ENCODE data around the gene ST7.

ST7 gene

DNA sequence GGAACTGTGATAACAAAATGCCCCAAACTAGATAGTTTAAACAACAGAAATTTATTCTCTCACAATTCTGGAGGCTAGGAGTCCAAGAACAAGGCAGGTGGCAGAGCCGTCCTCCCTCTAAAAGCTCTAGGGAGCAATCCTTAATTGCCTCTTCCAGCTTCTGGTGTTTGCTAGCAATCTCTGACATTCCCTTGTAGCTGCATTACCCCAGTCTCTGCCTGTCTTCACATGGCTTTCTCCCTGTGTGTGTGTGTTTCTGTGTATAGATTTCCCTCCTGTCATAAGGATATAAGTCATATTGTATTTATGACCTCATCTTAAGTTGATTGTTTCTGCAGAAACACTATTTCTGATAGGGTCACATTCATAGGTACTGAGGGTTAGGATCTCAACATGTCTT, 192.0 kb downstream of the ST7 start:
- TF ChIP-seq, protein P1, sequence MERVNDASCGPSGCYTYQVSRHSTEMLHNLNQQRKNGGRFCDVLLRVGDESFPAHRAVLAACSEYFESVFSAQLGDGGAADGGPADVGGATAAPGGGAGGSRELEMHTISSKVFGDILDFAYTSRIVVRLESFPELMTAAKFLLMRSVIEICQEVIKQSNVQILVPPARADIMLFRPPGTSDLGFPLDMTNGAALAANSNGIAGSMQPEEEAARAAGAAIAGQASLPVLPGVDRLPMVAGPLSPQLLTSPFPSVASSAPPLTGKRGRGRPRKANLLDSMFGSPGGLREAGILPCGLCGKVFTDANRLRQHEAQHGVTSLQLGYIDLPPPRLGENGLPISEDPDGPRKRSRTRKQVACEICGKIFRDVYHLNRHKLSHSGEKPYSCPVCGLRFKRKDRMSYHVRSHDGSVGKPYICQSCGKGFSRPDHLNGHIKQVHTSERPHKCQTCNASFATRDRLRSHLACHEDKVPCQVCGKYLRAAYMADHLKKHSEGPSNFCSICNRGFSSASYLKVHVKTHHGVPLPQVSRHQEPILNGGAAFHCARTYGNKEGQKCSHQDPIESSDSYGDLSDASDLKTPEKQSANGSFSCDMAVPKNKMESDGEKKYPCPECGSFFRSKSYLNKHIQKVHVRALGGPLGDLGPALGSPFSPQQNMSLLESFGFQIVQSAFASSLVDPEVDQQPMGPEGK (CRISPR knock-in tag; IDR thresholded peaks at IDR 0.05; ENCODE audit: borderline replicate concordance), result no peak
- TF ChIP-seq, protein P2, sequence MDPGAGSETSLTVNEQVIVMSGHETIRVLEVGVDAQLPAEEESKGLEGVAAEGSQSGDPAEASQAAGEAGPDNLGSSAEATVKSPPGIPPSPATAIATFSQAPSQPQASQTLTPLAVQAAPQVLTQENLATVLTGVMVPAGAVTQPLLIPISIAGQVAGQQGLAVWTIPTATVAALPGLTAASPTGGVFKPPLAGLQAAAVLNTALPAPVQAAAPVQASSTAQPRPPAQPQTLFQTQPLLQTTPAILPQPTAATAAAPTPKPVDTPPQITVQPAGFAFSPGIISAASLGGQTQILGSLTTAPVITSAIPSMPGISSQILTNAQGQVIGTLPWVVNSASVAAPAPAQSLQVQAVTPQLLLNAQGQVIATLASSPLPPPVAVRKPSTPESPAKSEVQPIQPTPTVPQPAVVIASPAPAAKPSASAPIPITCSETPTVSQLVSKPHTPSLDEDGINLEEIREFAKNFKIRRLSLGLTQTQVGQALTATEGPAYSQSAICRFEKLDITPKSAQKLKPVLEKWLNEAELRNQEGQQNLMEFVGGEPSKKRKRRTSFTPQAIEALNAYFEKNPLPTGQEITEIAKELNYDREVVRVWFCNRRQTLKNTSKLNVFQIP (CRISPR knock-in tag; IDR thresholded peaks at IDR 0.05; ENCODE audit: borderline replicate concordance, low read depth), result no peak
- TF ChIP-seq ARNTL (CRISPR knock-in tag; IDR thresholded peaks at IDR 0.05; ENCODE audit: borderline replicate concordance, low read depth), result no peak
- peak; percentile 38; the same call in 2 of the 3 replicates for ATAC-seq

DNA sequence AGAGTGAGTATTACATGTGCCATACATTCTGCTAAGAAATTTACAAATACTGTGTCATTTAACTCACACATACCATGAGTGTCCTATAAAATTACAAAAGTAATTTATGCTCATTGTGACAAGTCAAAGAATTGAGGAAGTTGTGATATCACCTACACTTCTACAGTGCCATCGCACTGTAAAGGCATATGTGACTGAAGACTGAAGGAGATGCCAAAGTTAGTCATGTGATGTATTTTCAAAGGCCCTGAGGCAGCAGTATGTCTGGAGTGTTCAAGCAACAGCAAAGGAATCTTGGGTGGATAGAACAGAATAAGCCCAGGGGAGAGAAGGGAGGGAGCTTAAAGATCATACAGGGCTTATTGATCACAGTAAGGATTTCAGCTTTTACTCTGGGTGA, 192.8 kb downstream of the ST7 start:
- TF ChIP-seq TOX (CRISPR knock-in tag; IDR thresholded peaks at IDR 0.05; ENCODE audit: borderline replicate concordance) (no peak), ZFP30 (CRISPR knock-in tag; IDR thresholded peaks at IDR 0.05) (no peak), ZC3H10 (CRISPR knock-in tag; IDR thresholded peaks at IDR 0.05) (no peak), CSDC2 (CRISPR knock-in tag; IDR thresholded peaks at IDR 0.05) (no peak), ISL1 (CRISPR knock-in tag; IDR thresholded peaks at IDR 0.05) (no peak), OSR1 (CRISPR knock-in tag; IDR thresholded peaks at IDR 0.05) (no peak), ZNF70 (CRISPR knock-in tag; IDR thresholded peaks at IDR 0.05) (no peak), GLIS3 (CRISPR knock-in tag; IDR thresholded peaks at IDR 0.05) (no peak), TCF4 (CRISPR knock-in tag; IDR thresholded peaks at IDR 0.05; ENCODE audit: borderline replicate concordance) (no peak), PPARA (CRISPR knock-in tag; IDR thresholded peaks at IDR 0.05; ENCODE audit: borderline replicate concordance) (no peak)
- TF ChIP-seq, protein P1 (CRISPR knock-in tag; IDR thresholded peaks at IDR 0.05; ENCODE audit: borderline replicate concordance), result no peak
- TF ChIP-seq, protein P3, sequence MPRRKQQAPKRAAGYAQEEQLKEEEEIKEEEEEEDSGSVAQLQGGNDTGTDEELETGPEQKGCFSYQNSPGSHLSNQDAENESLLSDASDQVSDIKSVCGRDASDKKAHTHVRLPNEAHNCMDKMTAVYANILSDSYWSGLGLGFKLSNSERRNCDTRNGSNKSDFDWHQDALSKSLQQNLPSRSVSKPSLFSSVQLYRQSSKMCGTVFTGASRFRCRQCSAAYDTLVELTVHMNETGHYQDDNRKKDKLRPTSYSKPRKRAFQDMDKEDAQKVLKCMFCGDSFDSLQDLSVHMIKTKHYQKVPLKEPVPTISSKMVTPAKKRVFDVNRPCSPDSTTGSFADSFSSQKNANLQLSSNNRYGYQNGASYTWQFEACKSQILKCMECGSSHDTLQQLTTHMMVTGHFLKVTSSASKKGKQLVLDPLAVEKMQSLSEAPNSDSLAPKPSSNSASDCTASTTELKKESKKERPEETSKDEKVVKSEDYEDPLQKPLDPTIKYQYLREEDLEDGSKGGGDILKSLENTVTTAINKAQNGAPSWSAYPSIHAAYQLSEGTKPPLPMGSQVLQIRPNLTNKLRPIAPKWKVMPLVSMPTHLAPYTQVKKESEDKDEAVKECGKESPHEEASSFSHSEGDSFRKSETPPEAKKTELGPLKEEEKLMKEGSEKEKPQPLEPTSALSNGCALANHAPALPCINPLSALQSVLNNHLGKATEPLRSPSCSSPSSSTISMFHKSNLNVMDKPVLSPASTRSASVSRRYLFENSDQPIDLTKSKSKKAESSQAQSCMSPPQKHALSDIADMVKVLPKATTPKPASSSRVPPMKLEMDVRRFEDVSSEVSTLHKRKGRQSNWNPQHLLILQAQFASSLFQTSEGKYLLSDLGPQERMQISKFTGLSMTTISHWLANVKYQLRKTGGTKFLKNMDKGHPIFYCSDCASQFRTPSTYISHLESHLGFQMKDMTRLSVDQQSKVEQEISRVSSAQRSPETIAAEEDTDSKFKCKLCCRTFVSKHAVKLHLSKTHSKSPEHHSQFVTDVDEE (CRISPR knock-in tag; IDR thresholded peaks at IDR 0.05), result no peak
- TF ChIP-seq, protein P2 (CRISPR knock-in tag; IDR thresholded peaks at IDR 0.05; ENCODE audit: borderline replicate concordance, low read depth), result no peak
- ATAC-seq, result peak; percentile 19; the same call in 2 of the 3 replicates

DNA sequence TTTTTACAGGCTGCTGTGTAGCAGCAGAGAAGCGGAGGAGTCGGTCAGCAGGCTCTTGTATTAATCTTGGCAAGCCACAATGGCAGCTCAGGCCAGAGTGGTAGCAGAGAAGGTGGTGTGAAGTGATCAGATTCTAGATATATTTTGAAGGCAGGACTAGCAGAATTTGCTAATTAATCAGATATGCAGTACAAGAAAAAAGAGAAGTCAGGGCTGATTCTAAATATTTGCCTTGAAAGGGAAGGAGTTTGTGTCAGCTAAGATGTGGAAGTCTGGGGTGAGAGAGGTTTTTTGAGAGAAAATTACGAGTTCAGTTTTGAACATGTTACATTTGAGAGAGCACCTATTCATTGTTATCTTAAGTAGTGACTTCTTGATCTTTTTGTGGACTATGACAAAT, 193.2 kb downstream of the ST7 start:
- TF ChIP-seq ZNF565 (CRISPR knock-in tag; conservative IDR thresholded peaks at IDR 0.05; ENCODE audit: low read depth), result no peak
- no peak for TF ChIP-seq ISL1 (CRISPR knock-in tag; IDR thresholded peaks at IDR 0.05)
- TF ChIP-seq, protein P4, sequence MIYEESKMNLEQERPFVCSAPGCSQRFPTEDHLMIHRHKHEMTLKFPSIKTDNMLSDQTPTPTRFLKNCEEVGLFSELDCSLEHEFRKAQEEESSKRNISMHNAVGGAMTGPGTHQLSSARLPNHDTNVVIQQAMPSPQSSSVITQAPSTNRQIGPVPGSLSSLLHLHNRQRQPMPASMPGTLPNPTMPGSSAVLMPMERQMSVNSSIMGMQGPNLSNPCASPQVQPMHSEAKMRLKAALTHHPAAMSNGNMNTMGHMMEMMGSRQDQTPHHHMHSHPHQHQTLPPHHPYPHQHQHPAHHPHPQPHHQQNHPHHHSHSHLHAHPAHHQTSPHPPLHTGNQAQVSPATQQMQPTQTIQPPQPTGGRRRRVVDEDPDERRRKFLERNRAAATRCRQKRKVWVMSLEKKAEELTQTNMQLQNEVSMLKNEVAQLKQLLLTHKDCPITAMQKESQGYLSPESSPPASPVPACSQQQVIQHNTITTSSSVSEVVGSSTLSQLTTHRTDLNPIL (CRISPR knock-in tag; IDR thresholded peaks at IDR 0.05; ENCODE audit: low read depth), result no peak
- TF ChIP-seq, protein P5, sequence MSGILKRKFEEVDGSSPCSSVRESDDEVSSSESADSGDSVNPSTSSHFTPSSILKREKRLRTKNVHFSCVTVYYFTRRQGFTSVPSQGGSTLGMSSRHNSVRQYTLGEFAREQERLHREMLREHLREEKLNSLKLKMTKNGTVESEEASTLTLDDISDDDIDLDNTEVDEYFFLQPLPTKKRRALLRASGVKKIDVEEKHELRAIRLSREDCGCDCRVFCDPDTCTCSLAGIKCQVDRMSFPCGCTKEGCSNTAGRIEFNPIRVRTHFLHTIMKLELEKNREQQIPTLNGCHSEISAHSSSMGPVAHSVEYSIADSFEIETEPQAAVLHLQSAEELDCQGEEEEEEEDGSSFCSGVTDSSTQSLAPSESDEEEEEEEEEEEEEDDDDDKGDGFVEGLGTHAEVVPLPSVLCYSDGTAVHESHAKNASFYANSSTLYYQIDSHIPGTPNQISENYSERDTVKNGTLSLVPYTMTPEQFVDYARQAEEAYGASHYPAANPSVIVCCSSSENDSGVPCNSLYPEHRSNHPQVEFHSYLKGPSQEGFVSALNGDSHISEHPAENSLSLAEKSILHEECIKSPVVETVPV (CRISPR knock-in tag; IDR thresholded peaks at IDR 0.05), result no peak
- TF ChIP-seq BACH2 (CRISPR knock-in tag; IDR thresholded peaks at IDR 0.05; ENCODE audit: borderline replicate concordance), result no peak
- TF ChIP-seq ZFP30 (CRISPR knock-in tag; IDR thresholded peaks at IDR 0.05), result no peak
- TF ChIP-seq ZC3H10 (CRISPR knock-in tag; IDR thresholded peaks at IDR 0.05), result no peak
- no peak for TF ChIP-seq GLIS3 (CRISPR knock-in tag; IDR thresholded peaks at IDR 0.05)
- TF ChIP-seq ZNF8 (CRISPR knock-in tag; IDR thresholded peaks at IDR 0.05), result no peak
- TF ChIP-seq SNAI2 (CRISPR knock-in tag; IDR thresholded peaks at IDR 0.05), result no peak
- TF ChIP-seq ZFP3 (CRISPR knock-in tag; IDR thresholded peaks at IDR 0.05), result no peak
- TF ChIP-seq TCF4 (CRISPR knock-in tag; IDR thresholded peaks at IDR 0.05; ENCODE audit: borderline replicate concordance), result no peak
- TF ChIP-seq CSDC2 (CRISPR knock-in tag; IDR thresholded peaks at IDR 0.05), result no peak
- TF ChIP-seq, protein P3 (CRISPR knock-in tag; IDR thresholded peaks at IDR 0.05), result no peak
- ATAC-seq, result no peak; the same call in 2 of the 3 replicates

All from SK-N-SH treated with all-trans-retinoic acid at 6 μM for 48 hours (cell line).